B cell (primary cell): Measurements from ENCODE around the gene DPYD. TPM values are rescaled to one million over a fixed set of nuclear protein-coding genes. Genes with fewer than 3 reads are reported as not detected.

Source experiments
- ATAC-seq: fragments of 200-7000 bp; cut with Tn5 transposase; one replicate; pipeline ENCODE4 v1.10.0; 2021; ENCODE audit warnings: low read depth, mild to moderate bottlenecking, moderate number of reproducible peaks, moderate library complexity
- CTCF ChIA-PET: fragments of 350-600 bp; sonication (Branson Sonifier 250); formaldehyde crosslinking; loops from one replicate; lab custom pipeline; 2021; ENCODE audit warnings: antibody characterized with exemption, inconsistent platforms; lab: Charles Lee
- POLR2A ChIA-PET: fragments of 350-600 bp; sonication (Branson Sonifier 250); formaldehyde crosslinking; loops from one replicate; lab custom pipeline; 2021; ENCODE audit warnings: antibody characterized with exemption; lab: Charles Lee
- DNase-seq: peaks from one replicate; pipeline ENCODE4 v3.0.0; 2013
- H2AFZ ChIP-seq: 2 replicates; pipeline ENCODE4 v1.6.1; 2012; ENCODE audit warnings: mild to moderate bottlenecking, low read depth, low read length; ENCODE audit not compliant: insufficient read depth, poor library complexity, severe bottlenecking
- H3K27ac ChIP-seq, 2 donors: 1 replicate in 1 of 2; 2 replicates in 1 of 2; pipeline ENCODE4 v1.5.1; 2012 to 2013; ENCODE audit warnings: low read length in 2 of 2, mild to moderate bottlenecking in 2 of 2, moderate library complexity in 1 of 2
- H3K27me3 ChIP-seq, 4 experiments: fragments of 200-600 bp in 1 of 4; sonication (generic) in 1 of 4; replicated peaks in 1 of 4; 1 replicate in 2 of 4; 2 replicates in 2 of 4; pipeline versions ENCODE4 v1.6.1 to v1.7.0; 2013 to 2016; ENCODE audit warnings: low read length in 3 of 4, mild to moderate bottlenecking in 2 of 4, mixed read lengths in 1 of 4, moderate library complexity in 1 of 4; ENCODE audit not compliant: insufficient read depth in 4 of 4, control insufficient read depth in 3 of 4; ENCODE audit errors: control extremely low read depth in 1 of 4
- H3K36me3 ChIP-seq, 2 experiments: replicated peaks in 1 of 2; 1 replicate in 1 of 2; 2 replicates in 1 of 2; pipeline versions ENCODE4 v1.6.1 to v1.7.1; 2013; ENCODE audit warnings: low read length in 1 of 2; ENCODE audit not compliant: insufficient read depth in 2 of 2, control insufficient read depth in 1 of 2; ENCODE audit errors: control extremely low read depth in 1 of 2, extremely low read depth in 1 of 2
- H3K4me1 ChIP-seq, 2 donors: fragments of 200-600 bp in 1 of 2; sonication (generic) in 1 of 2; 1 replicate in 1 of 2; 2 replicates in 1 of 2; pipeline versions ENCODE4 v1.5.1 to v1.6.1; 2013 to 2017; ENCODE audit warnings: low read length in 2 of 2; ENCODE audit not compliant: control insufficient read depth in 2 of 2, insufficient read depth in 2 of 2
- H3K4me2 ChIP-seq: replicated peaks from 2 replicates; pipeline ENCODE3; 2012; ENCODE audit warnings: mild to moderate bottlenecking, low read depth, low read length; ENCODE audit not compliant: poor library complexity, severe bottlenecking
- H3K4me3 ChIP-seq, 5 experiments: fragments of 200-600 bp in 1 of 5; sonication (generic) in 1 of 5; 1 replicate in 3 of 5; 2 replicates in 2 of 5; pipeline versions ENCODE4 v1.5.1 to v1.7.0; 2011 to 2016; ENCODE audit warnings: low read length in 4 of 5, mild to moderate bottlenecking in 4 of 5, low read depth in 2 of 5, control low read depth in 1 of 5, moderate library complexity in 1 of 5; ENCODE audit not compliant: insufficient read depth in 1 of 5; ENCODE audit errors: control extremely low read depth in 1 of 5, extremely low read depth in 1 of 5
- H3K79me2 ChIP-seq: fragments of 200-600 bp; sonication (generic); one replicate; pipeline ENCODE4 v1.6.0; 2016; ENCODE audit warnings: low read length; ENCODE audit not compliant: control insufficient read depth, insufficient read depth
- H3K9ac ChIP-seq: fragments of 200-600 bp; sonication (generic); 2 replicates; pipeline ENCODE4 v1.6.1; 2017; ENCODE audit warnings: mild to moderate bottlenecking, low read length, moderate library complexity
- H3K9me3 ChIP-seq, 3 donors: one replicate each; pipeline versions ENCODE4 v1.6.1 to v1.7.1; 2013; ENCODE audit warnings: low read length in 2 of 3; ENCODE audit not compliant: control insufficient read depth in 2 of 3, insufficient read depth in 1 of 3; ENCODE audit errors: control extremely low read depth in 1 of 3
- H4K20me1 ChIP-seq: 2 replicates; pipeline ENCODE4 v1.6.0; 2012; ENCODE audit warnings: mild to moderate bottlenecking, low read length; ENCODE audit not compliant: insufficient read depth, control insufficient read depth, poor library complexity, severe bottlenecking
- H3K27ac Mint-ChIP-seq: one replicate; pipeline ENCODE4 v1.8.0; 2021; ENCODE audit warnings: mixed read lengths
- H3K27me3 Mint-ChIP-seq: one replicate; pipeline ENCODE4 v1.8.0; 2021; ENCODE audit warnings: mixed read lengths
- H3K4me1 Mint-ChIP-seq: one replicate; pipeline ENCODE4 v1.8.0; 2021; ENCODE audit warnings: mixed read lengths
- H3K4me3 Mint-ChIP-seq: one replicate; pipeline ENCODE4 v1.8.0; 2021; ENCODE audit warnings: mixed read lengths
- H3K9me3 Mint-ChIP-seq: one replicate; pipeline ENCODE4 v1.8.0; 2022; ENCODE audit warnings: mixed read lengths; ENCODE audit not compliant: insufficient read depth
- EZH2 ChIP-seq: IDR thresholded peaks from 2 replicates; pipeline ENCODE4 v1.6.1; 2012; ENCODE audit warnings: borderline replicate concordance, low read depth, mild to moderate bottlenecking, moderate library complexity, low read length; ENCODE audit not compliant: insufficient read depth, poor library complexity, severe bottlenecking
- intact Hi-C: fragments of 100-400 bp; cut with micrococcal nuclease; formaldehyde crosslinking; loops from one replicate; pipeline ENCODE4 v1.10.0; 2022
- polyA plus RNA-seq: library from polyadenylated mRNA; depleted of rRNA; stranded (reverse); fragments of >200 nt; gene quantifications from 2 replicates; pipeline ENCODE4 v1.2.3, GENCODE V29; 2012
- total RNA-seq, 2 donors: library from RNA; stranded (reverse); fragments of 120-200 nt in 1 of 2; gene quantifications; 1 replicate in 1 of 2; 2 replicates in 1 of 2; pipeline versions ENCODE4 v1.2.3 to v1.2.4, GENCODE V29; 2013 to 2022
- TF ChIP-seq, protein P1 (sequence below): fragments of 200-600 bp; IDR thresholded peaks from one replicate; pipeline ENCODE4 v1.8.0; 2022; ENCODE audit warnings: antibody characterized with exemption, mild to moderate bottlenecking

The DPYD gene
- total and polyA plus RNA-seq, 2 donors (not counting 1 experiment from before 2014, with no cell fraction given), result 4.2 to 19.0 TPM

DNA sequence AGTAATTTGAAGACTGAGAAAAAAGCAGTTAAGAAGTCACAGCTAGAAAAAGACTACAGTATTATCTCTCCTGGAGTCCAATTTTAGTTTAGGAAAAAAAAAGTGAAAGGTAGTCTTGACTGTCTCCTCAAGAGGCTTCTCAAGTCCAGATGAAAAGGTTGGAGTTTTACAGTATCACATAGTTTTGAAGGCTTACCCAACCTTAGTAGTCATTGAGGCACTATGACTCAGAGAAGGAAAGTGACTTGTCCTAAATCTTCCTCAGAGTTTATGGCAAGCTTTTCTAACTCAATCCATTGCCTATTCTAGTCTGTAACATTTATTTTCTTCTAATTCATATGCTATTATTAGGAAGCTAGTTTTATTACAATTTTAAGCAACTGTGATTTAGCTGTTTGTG is 174.9 kb downstream of the DPYD start:
- H3K36me3 ChIP-seq, result no peaks in the 10 kb centered on the region
- Mint-ChIP-seq H3K4me3 (no peak overlapping the region), H3K27ac (no peak overlapping the region), H3K9me3 (no peaks in the 10 kb centered on the region), H3K27me3 (no peaks in the 10 kb centered on the region), H3K4me1 (peaks cover 13% of the 10 kb centered on the region)
- no peaks in the 10 kb centered on the region for H4K20me1 ChIP-seq
- ATAC-seq (no peak), DNase-seq (no peak)
- H3K4me2 ChIP-seq, result no peak overlapping the region
- no peak overlapping the region for H3K9ac ChIP-seq
- ChIA-PET CTCF (no interaction called here), POLR2A (no interaction called here)
- no peaks in the 10 kb centered on the region for H3K79me2 ChIP-seq
- H3K27ac ChIP-seq, result no peak overlapping the region
- peaks cover 4 to 5% of the 10 kb centered on the region in 2 donors for H3K4me1 ChIP-seq
- no peak overlapping the region for H3K4me3 ChIP-seq
- no peaks in the 10 kb centered on the region for H3K27me3 ChIP-seq
- intact Hi-C loops, result no loop called here
- no peaks in the 10 kb centered on the region for H3K9me3 ChIP-seq
- TF ChIP-seq EZH2, result no peak
- TF ChIP-seq, protein P1, sequence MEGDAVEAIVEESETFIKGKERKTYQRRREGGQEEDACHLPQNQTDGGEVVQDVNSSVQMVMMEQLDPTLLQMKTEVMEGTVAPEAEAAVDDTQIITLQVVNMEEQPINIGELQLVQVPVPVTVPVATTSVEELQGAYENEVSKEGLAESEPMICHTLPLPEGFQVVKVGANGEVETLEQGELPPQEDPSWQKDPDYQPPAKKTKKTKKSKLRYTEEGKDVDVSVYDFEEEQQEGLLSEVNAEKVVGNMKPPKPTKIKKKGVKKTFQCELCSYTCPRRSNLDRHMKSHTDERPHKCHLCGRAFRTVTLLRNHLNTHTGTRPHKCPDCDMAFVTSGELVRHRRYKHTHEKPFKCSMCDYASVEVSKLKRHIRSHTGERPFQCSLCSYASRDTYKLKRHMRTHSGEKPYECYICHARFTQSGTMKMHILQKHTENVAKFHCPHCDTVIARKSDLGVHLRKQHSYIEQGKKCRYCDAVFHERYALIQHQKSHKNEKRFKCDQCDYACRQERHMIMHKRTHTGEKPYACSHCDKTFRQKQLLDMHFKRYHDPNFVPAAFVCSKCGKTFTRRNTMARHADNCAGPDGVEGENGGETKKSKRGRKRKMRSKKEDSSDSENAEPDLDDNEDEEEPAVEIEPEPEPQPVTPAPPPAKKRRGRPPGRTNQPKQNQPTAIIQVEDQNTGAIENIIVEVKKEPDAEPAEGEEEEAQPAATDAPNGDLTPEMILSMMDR, result no peak
- no peak overlapping the region for H2AFZ ChIP-seq

- Histone ChIP-seq H3K36me3 (no peaks in the 10 kb centered on the region), H3K79me2 (no peaks in the 10 kb centered on the region), H3K4me2 (no peak overlapping the region), H4K20me1 (no peaks in the 10 kb centered on the region), H3K27me3 (no peaks in the 10 kb centered on the region), H2AFZ (no peak overlapping the region), H3K9me3 (no peaks in the 10 kb centered on the region), H3K27ac (no peak overlapping the region), H3K9ac (no peak overlapping the region), H3K4me1 (peaks cover 4 to 5% of the 10 kb centered on the region in 2 donors), H3K4me3 (no peak overlapping the region)
- ChIA-PET CTCF (no interaction called here), POLR2A (no interaction called here)
- Mint-ChIP-seq H3K4me3 (no peak overlapping the region), H3K27ac (no peak overlapping the region), H3K4me1 (peaks cover 13% of the 10 kb centered on the region), H3K27me3 (no peaks in the 10 kb centered on the region), H3K9me3 (no peaks in the 10 kb centered on the region)
- DNase-seq (no peak), ATAC-seq (no peak)
- TF ChIP-seq, protein P1, result no peak
- no peak for TF ChIP-seq EZH2
- intact Hi-C loops, result no loop called here
Measured at GRCh38 chr1:97744977-97745376, 175.9 kb downstream of the DPYD start.
